Ammon's horn (tissue), 1 donor: ENCODE data around the gene TPRX1.
"Not testable (repeated sequence)": the region's sequence is repeated elsewhere in the genome, so short reads cannot be mapped to it uniquely, and the experiment has no call there.

Experiments
- DNase-seq: peaks from one replicate; pipeline ENCODE4 v3.0.0-alpha.2; 2016; ENCODE audit warnings: low spot score

TPRX1 gene

DNA sequence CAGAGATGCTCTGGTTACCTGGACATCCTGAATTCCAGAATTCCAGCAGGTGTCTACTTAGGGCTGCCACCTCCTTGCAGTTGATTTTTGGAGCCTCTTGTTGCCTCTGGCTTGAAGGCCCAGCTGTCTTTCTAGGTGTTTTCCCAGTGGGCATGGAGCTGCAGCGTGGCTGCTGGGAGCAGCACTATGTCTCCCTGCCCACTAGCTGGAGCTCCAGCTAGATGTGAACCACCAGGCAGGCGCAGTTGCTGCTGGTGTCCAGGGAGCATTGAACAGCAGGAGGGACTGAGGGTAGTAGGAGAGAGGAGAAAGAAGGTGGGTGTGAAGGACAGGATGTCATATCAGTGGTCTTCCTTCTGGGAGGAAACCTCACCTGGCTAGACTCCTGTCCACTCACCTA, 35.7 kb downstream of the TPRX1 start:
- DNase-seq, result no peak

GRCh38 chr19:47767349-47767748, 37.0 kb downstream of the TPRX1 start:
- DNase-seq, result no peak

DNA sequence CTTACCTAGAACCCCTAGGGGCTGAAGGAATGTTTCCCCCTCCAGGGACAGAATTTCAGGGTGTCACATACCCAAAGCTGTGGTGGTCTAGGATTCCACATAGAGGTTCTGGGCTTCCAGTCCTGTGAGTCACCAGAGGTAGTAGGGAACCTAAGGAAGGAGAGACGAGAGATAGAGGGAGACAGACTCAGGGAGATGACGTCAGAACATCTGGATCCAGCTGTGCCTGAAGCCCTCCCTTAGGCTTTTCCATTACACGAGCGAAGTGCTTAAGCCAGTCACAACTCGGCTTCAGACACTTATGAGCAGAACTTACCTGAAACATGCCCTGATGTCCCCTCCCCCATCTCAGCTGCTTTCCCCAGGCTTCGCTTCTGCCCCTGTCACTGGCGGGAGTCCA, 37.7 kb downstream of the TPRX1 start:
- no peak for DNase-seq

DNA sequence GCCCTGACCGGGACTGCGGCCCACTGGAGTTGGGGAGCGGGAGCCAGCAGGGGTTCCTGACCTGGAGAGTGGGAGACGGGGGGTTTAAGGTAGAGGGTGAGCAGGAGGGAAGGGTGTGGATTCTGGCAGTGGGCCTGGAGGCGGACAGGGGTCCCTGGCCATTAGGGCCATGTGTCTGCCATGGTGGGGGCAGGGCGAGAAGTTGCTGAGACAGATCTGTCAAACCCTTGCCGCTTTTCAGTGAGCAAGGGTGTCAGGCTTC, 38.1 kb downstream of the TPRX1 start:
- no peak for DNase-seq

- DNase-seq, result peak; percentile 76
Observed at GRCh38 chr19:47765523-47766358, 38.6 kb downstream of the TPRX1 start.

DNA sequence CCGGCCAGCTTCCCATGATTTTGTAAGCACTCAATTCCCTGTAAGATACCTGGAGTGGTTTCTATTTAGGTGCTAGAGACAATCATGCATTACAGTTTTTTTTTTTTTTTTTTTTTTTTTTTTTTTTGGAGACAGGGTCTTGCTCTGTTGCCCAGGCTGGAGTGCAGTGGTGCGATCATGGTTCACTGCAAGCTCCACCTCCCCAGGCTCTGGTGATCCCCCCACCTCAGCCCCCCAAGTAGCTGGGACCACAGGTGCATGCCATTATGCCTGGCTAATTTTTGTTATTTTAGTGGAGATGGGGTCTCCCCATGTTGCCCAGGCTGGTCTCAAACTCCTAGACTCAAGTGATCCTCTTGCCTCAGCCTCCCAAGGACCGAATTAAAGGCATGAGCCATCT, 39.6 kb downstream of the TPRX1 start:
- DNase-seq, result not testable (repeated sequence)

GRCh38 chr19:47762615-47763308, 41.6 kb downstream of the TPRX1 start:
- no peak for DNase-seq

DNA sequence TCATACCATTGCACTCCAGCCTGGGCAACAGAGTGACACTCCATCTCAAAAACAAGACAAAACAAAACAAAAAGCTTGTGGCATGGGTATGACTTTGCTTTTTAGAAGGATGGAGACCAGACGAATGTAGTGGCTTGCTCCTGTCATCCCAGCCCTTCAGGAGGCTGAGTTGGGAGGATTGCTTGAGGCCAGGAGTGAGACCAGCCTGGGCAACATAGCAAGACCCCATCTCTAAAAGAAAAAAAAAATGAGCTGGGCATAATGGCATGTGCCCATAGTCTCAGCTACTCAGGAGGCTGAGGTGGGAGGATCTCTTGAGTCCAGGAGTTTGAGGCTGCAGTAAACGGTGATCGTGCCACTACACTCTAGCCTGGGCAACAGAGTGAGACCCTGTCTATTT, 42.2 kb downstream of the TPRX1 start:
- no peak for DNase-seq

GRCh38 chr19:47761566-47761965, 42.8 kb downstream of the TPRX1 start:
- DNase-seq, result no peak

GRCh38 chr19:47760632-47760999, 43.7 kb downstream of the TPRX1 start:
- DNase-seq, result no peak

- DNase-seq, result no peak
Observed at GRCh38 chr19:47758443-47758804, 45.9 kb downstream of the TPRX1 start.

DNA sequence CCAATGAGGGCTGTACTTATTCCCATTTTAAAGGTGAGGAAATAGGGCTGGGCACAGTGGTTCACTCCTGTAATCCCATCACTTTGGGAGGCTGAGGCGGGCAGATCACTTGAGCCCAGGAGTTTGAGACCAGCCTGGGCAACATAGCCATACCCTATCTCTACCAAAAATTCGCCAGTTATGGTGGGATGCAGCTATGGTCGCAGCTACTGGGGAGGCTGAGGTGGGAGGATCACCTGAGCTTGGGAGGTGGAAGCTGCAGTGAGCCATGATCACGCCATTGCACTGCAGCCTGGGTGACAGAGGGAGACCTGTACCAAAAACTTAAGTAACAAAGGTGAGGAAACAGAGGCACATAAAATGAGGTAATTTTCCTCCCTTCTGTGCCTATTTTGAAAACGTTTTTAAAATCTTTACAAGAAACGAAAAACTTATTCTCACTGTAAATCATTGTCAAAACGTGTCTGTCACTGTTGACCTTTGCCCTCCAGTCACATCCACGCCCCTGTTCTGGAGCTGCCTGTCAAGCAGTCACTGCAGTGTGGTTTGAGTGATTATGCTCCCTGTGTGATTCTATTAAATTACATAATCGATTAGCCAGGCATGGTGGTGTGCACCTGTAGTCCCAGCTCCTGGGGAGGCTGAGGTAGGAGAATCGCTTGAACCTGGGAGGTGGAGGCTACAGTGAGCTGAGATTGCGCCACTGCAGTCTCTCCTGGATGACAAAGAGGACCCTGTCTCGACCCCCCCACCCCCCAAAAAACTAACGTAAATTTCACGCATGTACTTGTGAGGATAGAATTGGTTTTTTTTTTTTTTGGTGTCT, 46.5 kb downstream of the TPRX1 start:
- no peak for DNase-seq

DNA sequence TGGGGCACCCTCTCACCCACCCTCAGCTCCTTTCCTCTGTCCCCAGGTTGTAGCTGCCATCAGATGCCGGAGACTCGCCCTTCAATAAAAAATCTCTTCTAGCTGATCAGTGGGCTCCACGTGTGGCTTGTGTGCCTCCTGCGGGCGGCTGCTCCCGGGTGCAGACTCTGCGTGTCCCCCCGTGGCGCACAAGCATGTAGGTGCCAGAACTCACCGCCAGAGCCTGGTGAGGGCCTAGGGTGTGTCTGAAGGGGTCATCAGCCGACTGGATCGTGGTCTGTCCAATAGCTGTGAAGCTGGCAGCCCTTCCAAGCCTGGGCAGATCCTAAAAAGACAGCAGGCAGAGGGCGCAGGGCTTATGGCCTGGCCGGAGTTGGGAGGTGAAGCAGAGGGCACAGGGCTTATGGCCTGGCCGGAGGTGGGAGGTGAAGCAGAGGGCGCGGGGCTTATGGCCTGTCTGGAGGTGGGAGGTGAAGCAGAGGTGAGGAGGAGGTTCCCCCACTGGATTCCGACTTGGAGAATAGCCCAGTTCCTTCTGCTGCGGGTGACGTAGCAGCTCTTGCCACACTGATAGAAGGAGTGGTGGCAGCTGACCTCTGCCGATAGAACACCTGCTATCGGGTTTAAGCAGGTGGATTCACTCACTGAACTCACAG, 47.3 kb downstream of the TPRX1 start:
- DNase-seq, result no peak

GRCh38 chr19:47756627-47756929, 47.8 kb downstream of the TPRX1 start:
- DNase-seq, result no peak

DNA sequence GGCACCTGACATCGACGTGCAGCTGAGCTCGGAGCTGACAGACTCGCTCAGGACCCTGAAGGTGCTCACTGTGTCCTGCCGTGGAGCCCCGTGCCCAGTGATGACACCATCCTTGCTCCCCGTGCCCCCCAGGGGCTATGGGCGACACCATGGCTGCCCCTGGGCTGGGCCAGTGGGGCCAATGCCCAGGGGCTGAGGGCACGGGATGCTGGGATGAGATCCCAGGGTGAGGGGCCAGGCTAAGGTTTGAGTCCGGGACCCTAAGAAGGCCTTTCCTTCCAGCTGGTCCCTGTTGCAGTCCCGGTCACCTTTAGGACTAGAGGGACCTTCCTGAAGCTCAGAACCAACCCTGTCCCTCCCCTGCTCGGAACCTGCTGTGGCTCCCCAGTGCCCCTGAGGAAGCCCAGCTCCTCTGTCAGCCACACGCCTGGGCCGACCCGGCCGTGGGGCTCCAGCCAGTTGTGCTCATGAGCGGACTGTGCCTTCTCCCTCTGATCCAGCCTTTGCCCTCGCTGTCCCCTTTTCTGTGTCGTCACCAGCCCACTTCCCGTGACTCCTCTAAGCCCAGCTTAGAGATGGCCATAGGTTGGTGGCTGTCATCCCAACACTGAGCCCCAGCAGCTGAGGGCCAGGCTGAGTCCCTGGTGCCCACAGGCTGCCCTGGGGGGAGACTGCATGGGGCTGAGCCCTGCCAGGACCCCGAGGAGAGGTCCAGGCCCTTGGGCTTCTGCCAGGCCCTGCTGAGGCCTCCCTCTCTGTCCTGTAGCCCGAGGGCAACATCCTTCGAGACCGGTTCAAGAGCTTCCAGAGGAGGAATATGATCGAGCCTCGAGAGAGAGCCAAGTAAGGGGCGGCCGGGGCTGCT, 48.4 kb downstream of the TPRX1 start:
- no peak for DNase-seq

DNA sequence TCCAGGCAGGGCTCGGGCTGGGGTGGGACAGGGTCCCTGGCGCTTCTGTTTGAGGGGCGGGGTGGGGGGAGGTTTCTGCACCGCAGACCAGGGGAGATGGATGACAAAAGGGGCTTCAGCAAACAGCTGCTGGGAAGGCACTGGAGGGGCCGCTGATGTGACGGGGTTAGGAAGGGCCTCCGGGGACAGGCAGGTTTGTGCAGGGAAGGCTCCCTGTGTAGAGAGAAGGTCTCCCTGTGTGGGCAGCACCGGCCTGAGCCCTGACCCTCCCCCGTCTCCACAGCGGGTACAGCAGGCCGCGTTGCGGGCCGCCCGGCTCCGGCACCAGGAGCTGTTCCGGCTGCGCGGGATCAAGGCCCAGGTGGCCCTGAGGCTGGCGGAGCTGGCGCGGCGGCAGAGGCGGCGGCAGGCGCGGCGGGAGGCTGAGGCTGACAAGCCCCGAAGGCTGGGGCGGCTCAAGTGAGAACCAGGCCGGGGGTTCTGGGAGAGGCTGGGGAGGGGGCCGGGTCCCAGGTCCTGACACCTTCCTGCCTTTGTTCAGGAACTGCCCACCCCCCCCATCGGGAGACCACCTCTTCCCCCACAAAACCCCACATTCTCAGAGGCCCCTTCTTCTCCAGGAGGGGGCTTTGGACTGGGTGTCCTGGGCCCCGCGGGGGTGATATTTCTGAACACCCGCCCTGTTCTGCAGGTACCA, 49.1 kb downstream of the TPRX1 start:
- DNase-seq, result no peak

- DNase-seq, result no peak
Observed at GRCh38 chr19:47754206-47755064, 49.9 kb downstream of the TPRX1 start.

- DNase-seq, result no peak
Observed at GRCh38 chr19:47752440-47753211, 51.7 kb downstream of the TPRX1 start.
